Fibroblast of pulmonary artery (primary cell): ENCODE measurements around the gene MCAT.

Experiments used
- DNase-seq: peaks from one replicate; pipeline ENCODE4 v3.0.0-alpha.2; 2010; ENCODE audit warnings: low read depth
- H3K4me3 ChIP-seq: replicated peaks from 2 replicates; pipeline ENCODE4 v1.5.1; 2011; ENCODE audit warnings: low read depth, mild to moderate bottlenecking, control low read depth, low read length, moderate library complexity
- TF ChIP-seq, protein P1 (sequence below): IDR thresholded peaks from 2 replicates; pipeline ENCODE4 v1.5.1; 2011; ENCODE audit warnings: mild to moderate bottlenecking, control low read depth, low read length, inconsistent platforms; ENCODE audit errors: missing control alignments

MCAT gene

DNA sequence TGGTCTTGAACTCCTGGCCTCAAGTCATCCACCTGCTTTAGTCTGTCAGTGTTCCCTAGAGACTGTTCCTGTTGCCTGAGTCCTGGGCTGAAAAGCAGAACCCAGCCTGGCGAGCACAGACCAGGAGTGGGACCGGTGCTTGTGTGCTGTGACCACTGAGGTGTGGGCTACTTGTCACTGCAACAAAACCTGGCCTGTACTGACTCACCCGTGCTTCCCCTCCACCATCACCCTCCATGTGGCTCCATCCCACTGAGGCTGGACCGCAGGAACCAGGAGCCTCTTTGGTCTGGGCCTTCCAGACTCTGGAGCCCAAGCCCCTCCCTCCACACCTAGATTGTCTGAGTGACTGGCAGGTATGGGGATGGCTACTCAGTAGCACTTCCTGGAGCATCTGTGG, 8.6 kb downstream of the MCAT start:
- no peak for DNase-seq
- TF ChIP-seq, protein P1, sequence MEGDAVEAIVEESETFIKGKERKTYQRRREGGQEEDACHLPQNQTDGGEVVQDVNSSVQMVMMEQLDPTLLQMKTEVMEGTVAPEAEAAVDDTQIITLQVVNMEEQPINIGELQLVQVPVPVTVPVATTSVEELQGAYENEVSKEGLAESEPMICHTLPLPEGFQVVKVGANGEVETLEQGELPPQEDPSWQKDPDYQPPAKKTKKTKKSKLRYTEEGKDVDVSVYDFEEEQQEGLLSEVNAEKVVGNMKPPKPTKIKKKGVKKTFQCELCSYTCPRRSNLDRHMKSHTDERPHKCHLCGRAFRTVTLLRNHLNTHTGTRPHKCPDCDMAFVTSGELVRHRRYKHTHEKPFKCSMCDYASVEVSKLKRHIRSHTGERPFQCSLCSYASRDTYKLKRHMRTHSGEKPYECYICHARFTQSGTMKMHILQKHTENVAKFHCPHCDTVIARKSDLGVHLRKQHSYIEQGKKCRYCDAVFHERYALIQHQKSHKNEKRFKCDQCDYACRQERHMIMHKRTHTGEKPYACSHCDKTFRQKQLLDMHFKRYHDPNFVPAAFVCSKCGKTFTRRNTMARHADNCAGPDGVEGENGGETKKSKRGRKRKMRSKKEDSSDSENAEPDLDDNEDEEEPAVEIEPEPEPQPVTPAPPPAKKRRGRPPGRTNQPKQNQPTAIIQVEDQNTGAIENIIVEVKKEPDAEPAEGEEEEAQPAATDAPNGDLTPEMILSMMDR = no peak
- no peak overlapping the region for H3K4me3 ChIP-seq

DNA sequence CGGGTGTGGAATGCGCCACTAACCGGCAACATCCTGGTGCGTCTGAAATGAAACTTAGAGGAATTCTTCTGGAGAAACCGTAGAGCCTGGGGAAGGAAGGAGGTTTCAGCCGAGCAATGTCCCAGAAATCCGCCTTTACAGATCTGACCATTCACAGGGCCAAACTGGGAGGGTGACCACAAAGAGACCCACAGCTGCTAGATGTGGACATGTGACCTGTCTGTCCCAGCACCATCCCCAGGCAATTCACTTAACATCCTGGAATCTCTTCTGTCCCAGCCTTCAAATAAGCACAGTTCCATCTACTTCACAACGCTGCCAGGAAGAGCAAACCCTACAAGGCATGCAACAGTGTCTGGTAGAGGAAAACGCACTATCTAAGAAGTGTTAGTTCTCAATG, 9.8 kb downstream of the MCAT start:
- no peak overlapping the region for H3K4me3 ChIP-seq
- TF ChIP-seq, protein P1 = no peak
- no peak for DNase-seq

DNA sequence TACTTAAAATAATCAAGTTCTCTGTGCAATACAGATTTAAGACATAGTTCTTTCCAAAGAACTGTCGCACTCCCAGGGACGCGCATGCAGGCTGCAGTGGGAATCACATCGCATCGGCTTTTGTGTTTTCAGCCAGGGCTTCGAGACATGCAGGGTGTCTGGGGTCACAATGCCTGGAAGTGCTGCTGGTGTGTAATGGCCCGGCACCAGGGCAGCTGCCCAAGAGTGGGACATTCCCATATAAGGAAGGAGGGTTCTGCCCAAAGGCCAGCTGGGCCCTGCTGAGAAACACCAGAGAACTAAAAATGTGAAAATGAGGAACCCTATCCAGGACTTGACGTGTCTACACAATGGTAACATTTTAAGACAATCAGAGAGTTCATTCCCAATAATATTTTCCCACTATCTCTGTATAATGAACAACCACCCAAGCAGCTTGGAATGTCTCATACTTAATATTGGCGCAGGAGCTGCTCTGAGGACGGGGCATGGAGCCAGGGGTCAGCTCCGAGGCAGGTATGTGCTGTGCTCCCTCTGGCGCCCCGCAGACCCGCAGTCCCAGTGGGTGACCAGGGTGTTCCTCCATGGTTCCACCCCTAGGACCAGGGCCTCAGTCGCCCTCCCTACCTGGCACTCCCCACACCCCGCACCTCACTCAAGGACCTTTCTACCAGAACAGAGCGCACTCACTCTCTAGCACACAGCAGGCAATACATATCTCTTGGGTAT, 11.3 kb downstream of the MCAT start:
- TF ChIP-seq, protein P1 = no peak

DNA sequence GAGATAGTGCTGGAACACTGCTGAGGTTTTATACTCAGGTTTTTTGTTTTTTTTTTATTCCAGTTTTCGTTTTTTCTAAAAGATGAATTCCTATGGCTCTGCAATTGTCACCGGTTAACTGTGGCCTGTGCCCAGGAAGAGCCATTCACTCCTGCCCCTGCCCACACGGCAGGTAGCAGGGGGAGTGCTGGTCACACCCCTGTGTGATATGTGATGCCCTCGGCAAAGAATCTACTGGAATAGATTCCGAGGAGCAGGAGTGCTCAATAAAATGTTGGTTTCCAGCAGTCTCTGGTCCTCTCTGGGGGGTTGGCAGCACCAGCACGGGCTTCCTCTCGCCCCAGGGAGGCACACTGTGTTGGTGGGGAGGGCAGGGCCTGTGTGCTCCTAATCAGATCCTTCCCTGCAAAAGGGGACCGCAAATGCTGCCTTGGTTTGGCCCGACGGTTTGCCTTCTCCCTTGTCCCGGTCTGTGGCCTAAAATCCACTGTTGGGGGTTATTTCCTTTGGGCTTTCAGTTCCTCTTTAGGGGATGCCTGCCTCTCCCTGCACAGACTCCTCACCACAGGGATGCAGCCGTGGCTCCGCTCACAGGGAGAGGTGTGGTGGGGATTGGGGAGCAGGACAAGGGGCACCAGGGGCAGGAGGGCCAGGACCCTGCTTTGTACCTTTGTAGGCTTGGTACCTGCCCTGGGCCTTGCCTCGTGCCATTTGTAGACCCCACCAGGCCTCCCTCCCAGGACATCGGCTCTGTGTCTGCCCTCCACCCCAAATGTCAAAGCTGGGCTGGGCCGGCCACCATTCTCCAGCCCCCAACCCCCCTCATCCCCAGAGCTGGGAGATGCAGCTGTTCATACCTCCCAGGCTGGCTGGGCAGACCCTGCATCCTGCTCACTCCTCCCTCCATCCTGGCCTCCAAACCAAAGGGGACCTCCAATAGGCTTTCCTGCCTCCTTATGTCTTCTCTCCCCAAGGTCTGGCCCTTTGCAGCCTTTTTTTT, 13.5 kb downstream of the MCAT start:
- no peak for DNase-seq
- no peak overlapping the region for H3K4me3 ChIP-seq
- TF ChIP-seq, protein P1 = no peak

More for the DNA sequence above, 11.3 kb downstream of the MCAT start:
- no peak overlapping the region for H3K4me3 ChIP-seq
- no peak for DNase-seq

DNA sequence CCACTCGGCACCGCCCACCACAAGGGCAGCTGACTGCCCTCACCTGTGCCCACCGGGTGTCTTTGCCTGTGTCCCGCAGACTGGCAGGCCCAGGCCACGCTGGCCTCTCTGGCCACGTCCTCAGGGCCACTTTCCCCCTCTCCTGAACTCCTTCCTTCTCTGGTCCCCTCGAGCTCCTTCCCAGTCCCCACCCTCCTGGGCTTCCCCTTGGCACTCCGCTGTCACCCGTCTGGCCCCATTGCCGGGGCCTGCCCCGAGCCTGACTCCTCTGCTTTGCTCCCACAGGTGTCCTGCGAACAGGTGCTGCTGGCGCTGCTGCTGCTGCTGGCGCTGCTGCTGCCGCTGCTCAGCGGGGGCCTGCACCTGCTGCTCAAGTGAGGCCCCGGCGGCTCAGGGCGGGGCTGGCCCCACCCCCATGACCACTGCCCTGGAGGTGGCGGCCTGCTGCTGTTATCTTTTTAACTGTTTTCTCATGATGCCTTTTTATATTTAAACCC, 14.2 kb downstream of the MCAT start:
- no peak for DNase-seq
- H3K4me3 ChIP-seq = no peak overlapping the region
- TF ChIP-seq, protein P1 = no peak

DNA sequence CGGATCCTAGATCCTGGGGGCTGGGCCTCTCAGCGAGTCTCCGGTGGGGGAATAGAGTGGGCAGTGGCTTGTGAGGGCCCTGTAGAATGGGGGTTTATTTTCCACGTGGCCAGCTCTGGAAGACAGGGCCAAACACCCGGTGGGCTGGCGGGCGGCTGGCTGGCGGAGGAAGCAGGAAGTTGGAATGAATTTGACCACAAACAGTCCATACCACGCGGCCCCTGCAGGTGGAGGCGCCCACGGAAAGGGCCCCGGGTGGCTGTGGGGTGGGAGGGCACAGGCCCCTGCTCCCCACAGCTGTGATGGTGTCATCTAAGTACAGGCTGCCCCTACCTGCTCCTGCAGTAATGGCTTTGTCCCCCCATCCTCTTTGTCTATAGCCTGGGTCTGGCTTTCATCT, 15.1 kb downstream of the MCAT start:
- TF ChIP-seq, protein P1 = no peak
- no peak for DNase-seq
- H3K4me3 ChIP-seq = no peak overlapping the region
